ENCODE data around the gene ZNF726. TPM values are rescaled to one million over a fixed set of nuclear protein-coding genes. Genes with fewer than 3 reads are reported as not detected.

ZNF726 gene
- total RNA-seq, 1 experiment from 2014 or later, result not detected

DNA sequence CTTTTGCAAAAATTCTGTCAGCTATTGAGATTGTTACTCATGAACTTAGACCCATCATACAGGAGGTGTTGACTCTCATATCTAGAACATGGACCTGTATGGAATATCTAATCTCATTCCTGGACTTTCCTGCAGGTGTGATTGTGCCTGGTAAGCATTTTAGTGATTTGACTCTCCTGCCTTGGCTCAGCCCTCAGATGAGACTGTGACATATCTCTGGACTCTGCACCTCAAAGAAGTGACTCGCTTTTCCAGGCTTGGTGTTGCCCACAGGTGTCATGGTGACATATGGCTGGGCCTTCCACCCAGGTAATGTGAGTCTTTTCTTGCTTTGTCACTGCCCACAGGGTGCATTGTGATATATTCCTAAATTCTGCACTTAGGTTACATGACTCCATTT is 17.8 kb upstream of the ZNF726 start:
- TF ChIP-seq NR1H2 (CRISPR knock-in tag; IDR thresholded peaks at IDR 0.05) (no peak), HMGXB4 (CRISPR knock-in tag; IDR thresholded peaks at IDR 0.05) (no peak), E2F5 (CRISPR knock-in tag; IDR thresholded peaks at IDR 0.05) (no peak), PREB (CRISPR knock-in tag; IDR thresholded peaks at IDR 0.05; ENCODE audit: borderline replicate concordance) (no peak), TCF7 (CRISPR knock-in tag; IDR thresholded peaks at IDR 0.05; ENCODE audit: low read depth) (no peak)
- TF ChIP-seq, protein P1, sequence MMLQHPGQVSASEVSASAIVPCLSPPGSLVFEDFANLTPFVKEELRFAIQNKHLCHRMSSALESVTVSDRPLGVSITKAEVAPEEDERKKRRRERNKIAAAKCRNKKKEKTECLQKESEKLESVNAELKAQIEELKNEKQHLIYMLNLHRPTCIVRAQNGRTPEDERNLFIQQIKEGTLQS (CRISPR knock-in tag; conservative IDR thresholded peaks at IDR 0.05), result no peak
- TF ChIP-seq, protein P2, sequence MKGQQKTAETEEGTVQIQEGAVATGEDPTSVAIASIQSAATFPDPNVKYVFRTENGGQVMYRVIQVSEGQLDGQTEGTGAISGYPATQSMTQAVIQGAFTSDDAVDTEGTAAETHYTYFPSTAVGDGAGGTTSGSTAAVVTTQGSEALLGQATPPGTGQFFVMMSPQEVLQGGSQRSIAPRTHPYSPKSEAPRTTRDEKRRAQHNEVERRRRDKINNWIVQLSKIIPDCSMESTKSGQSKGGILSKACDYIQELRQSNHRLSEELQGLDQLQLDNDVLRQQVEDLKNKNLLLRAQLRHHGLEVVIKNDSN (CRISPR knock-in tag; IDR thresholded peaks at IDR 0.05), result no peak
- DNase-seq (ENCODE audit: low spot score) (no peak), ATAC-seq (no peak)
- no peak overlapping the region for H3K4me3 Mint-ChIP-seq
- peaks cover 71% of the 10 kb centered on the region for H3K9me3 Mint-ChIP-seq
- H3K4me1 Mint-ChIP-seq, result no peaks in the 10 kb centered on the region
- H3K36me3 Mint-ChIP-seq, result peaks cover 54% of the 10 kb centered on the region
- ChIA-PET POLR2A (no interaction called here), CTCF (no interaction called here)
- peaks cover 13% of the 10 kb centered on the region; the same call in 1 of the 2 replicates for H3K27me3 Mint-ChIP-seq (ENCODE audit: low read depth)
- H3K27ac Mint-ChIP-seq, result no peak overlapping the region

DNA sequence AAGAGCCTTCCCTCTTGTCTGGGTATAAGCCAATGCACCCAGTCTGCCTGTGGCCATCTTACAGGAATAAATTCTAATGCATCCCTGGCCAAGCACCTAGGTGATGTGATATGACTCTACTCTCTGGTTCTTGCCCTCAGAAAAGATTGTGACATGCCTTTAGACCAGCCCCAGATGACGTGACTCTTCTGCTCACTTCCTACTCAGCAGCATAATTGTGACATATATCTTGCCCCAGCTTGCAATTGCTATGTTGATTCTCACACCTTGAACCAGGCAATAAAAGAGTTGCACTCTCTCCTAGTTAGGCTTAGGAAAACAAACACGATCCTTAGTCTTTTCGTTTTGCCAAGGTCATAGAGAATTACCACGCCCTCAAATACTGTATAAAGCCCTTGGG is 13.3 kb upstream of the ZNF726 start:
- POLR2A ChIA-PET, result no interaction called here
- Mint-ChIP-seq H3K27ac (no peak overlapping the region), H3K9me3 (peaks cover 93% of the 10 kb centered on the region), H3K27me3 (ENCODE audit: low read depth) (peaks cover 16% of the 10 kb centered on the region; the same call in 1 of the 2 replicates), H3K36me3 (peaks cover 83% of the 10 kb centered on the region), H3K4me1 (no peaks in the 10 kb centered on the region), H3K4me3 (no peak overlapping the region)
- CTCF ChIA-PET, result no interaction called here
- TF ChIP-seq SMAD4 (CRISPR knock-in tag; IDR thresholded peaks at IDR 0.05) (no peak), GRHL2 (CRISPR knock-in tag; IDR thresholded peaks at IDR 0.05; ENCODE audit: insufficient replicate concordance, severe bottlenecking) (no peak), TCF7 (CRISPR knock-in tag; IDR thresholded peaks at IDR 0.05; ENCODE audit: low read depth) (no peak)
- TF ChIP-seq, protein P3, sequence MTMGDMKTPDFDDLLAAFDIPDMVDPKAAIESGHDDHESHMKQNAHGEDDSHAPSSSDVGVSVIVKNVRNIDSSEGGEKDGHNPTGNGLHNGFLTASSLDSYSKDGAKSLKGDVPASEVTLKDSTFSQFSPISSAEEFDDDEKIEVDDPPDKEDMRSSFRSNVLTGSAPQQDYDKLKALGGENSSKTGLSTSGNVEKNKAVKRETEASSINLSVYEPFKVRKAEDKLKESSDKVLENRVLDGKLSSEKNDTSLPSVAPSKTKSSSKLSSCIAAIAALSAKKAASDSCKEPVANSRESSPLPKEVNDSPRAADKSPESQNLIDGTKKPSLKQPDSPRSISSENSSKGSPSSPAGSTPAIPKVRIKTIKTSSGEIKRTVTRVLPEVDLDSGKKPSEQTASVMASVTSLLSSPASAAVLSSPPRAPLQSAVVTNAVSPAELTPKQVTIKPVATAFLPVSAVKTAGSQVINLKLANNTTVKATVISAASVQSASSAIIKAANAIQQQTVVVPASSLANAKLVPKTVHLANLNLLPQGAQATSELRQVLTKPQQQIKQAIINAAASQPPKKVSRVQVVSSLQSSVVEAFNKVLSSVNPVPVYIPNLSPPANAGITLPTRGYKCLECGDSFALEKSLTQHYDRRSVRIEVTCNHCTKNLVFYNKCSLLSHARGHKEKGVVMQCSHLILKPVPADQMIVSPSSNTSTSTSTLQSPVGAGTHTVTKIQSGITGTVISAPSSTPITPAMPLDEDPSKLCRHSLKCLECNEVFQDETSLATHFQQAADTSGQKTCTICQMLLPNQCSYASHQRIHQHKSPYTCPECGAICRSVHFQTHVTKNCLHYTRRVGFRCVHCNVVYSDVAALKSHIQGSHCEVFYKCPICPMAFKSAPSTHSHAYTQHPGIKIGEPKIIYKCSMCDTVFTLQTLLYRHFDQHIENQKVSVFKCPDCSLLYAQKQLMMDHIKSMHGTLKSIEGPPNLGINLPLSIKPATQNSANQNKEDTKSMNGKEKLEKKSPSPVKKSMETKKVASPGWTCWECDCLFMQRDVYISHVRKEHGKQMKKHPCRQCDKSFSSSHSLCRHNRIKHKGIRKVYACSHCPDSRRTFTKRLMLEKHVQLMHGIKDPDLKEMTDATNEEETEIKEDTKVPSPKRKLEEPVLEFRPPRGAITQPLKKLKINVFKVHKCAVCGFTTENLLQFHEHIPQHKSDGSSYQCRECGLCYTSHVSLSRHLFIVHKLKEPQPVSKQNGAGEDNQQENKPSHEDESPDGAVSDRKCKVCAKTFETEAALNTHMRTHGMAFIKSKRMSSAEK (CRISPR knock-in tag; IDR thresholded peaks at IDR 0.05; ENCODE audit: borderline replicate concordance), result no peak
- TF ChIP-seq, protein P4, sequence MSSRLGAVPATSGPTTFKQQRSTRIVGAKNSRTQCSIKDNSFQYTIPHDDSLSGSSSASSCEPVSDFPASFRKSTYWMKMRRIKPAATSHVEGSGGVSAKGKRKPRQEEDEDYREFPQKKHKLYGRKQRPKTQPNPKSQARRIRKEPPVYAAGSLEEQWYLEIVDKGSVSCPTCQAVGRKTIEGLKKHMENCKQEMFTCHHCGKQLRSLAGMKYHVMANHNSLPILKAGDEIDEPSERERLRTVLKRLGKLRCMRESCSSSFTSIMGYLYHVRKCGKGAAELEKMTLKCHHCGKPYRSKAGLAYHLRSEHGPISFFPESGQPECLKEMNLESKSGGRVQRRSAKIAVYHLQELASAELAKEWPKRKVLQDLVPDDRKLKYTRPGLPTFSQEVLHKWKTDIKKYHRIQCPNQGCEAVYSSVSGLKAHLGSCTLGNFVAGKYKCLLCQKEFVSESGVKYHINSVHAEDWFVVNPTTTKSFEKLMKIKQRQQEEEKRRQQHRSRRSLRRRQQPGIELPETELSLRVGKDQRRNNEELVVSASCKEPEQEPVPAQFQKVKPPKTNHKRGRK (CRISPR knock-in tag; IDR thresholded peaks at IDR 0.05; ENCODE audit: borderline replicate concordance), result no peak
- DNase-seq (ENCODE audit: low spot score), result no peak
- ATAC-seq, result no peak
